Hematopoietic multipotent progenitor cell (in vitro differentiated cells): ENCODE results near the gene SLC24A1. TPM values are rescaled to one million over a fixed set of nuclear protein-coding genes. Genes with fewer than 3 reads are reported as not detected.
"Not testable (repeated sequence)": the region's sequence is repeated elsewhere in the genome, so short reads cannot be mapped to it uniquely, and the experiment has no call there.

Experiments used
- DNase-seq, 3 donors: peaks; one replicate each; pipeline ENCODE4 v3.0.0-alpha.2; 2011 to 2015; ENCODE audit warnings: low read depth in 2 of 3, low spot score in 2 of 3
- total RNA-seq: library from RNA; depleted of rRNA; stranded (reverse); fragments of >200 nt; gene quantifications from one replicate; pipeline ENCODE4 v1.2.3, GENCODE V29; 2012

SLC24A1 gene
- total RNA-seq, 1 donor, result 11.6 TPM

- DNase-seq, result not testable (repeated sequence)
Measured at GRCh38 chr15:65615887-65616286, 5.9 kb upstream of the SLC24A1 start.

GRCh38 chr15:65618560-65619109 lies 3.1 kb upstream of the SLC24A1 start:
- no peak for DNase-seq

- DNase-seq, result peak in 1 of 3 donors; percentile 38
Measured at GRCh38 chr15:65619626-65620290, 2.0 kb upstream of the SLC24A1 start.

GRCh38 chr15:65620833-65621232 lies 905 bp upstream of the SLC24A1 start:
- no peak for DNase-seq

- DNase-seq, result no peak
Measured at GRCh38 chr15:65623103-65623502, 1.4 kb downstream of the SLC24A1 start.

GRCh38 chr15:65626856-65627255 lies 5.1 kb downstream of the SLC24A1 start:
- DNase-seq, result no peak

- no peak for DNase-seq
Measured at GRCh38 chr15:65629548-65629947, 7.8 kb downstream of the SLC24A1 start.

- no peak for DNase-seq
Measured at GRCh38 chr15:65630760-65631159, 9.0 kb downstream of the SLC24A1 start.

- DNase-seq, result no peak
Measured at GRCh38 chr15:65631503-65631902, 9.8 kb downstream of the SLC24A1 start.

- no peak for DNase-seq
Measured at GRCh38 chr15:65632780-65633375, 11.1 kb downstream of the SLC24A1 start.

- DNase-seq, result no peak
Measured at GRCh38 chr15:65633752-65634151, 12.0 kb downstream of the SLC24A1 start.

GRCh38 chr15:65634356-65634755 lies 12.6 kb downstream of the SLC24A1 start:
- DNase-seq, result no peak

GRCh38 chr15:65638109-65638508 lies 16.4 kb downstream of the SLC24A1 start:
- no peak for DNase-seq

- DNase-seq, result peak; percentile 31 to 84 (median 73)
Measured at GRCh38 chr15:65638681-65639089, 16.9 kb downstream of the SLC24A1 start.

- DNase-seq, result no peak
Measured at GRCh38 chr15:65639509-65639908, 17.8 kb downstream of the SLC24A1 start.

GRCh38 chr15:65641768-65642475 lies 20.2 kb downstream of the SLC24A1 start:
- DNase-seq, result no peak

GRCh38 chr15:65642594-65642993 lies 20.9 kb downstream of the SLC24A1 start:
- DNase-seq, result no peak

GRCh38 chr15:65644282-65644681 lies 22.5 kb downstream of the SLC24A1 start:
- no peak for DNase-seq

- no peak for DNase-seq
Measured at GRCh38 chr15:65645392-65645791, 23.7 kb downstream of the SLC24A1 start.

- DNase-seq, result no peak
Measured at GRCh38 chr15:65646486-65646885, 24.7 kb downstream of the SLC24A1 start.

- DNase-seq, result no peak
Measured at GRCh38 chr15:65650312-65651041, 28.7 kb downstream of the SLC24A1 start.
